ENCODE data around the gene CAMK1G.

The CAMK1G gene

GRCh38 chr1:209552406-209553264 lies 30.9 kb upstream of the CAMK1G start:
- DNase-seq (ENCODE audit: low read depth), result no peak
- no peak overlapping the region for H3K4me3 ChIP-seq (ENCODE audit: low read depth, low read length)

GRCh38 chr1:209554761-209555611 lies 28.5 kb upstream of the CAMK1G start:
- TF ChIP-seq CTCF (IDR thresholded peaks at IDR 0.05; ENCODE audit: control insufficient read depth, extremely low read depth, insufficient read depth), result no peak
- H3K4me3 ChIP-seq (ENCODE audit: low read depth, low read length), result no peak overlapping the region
- no peak for DNase-seq (ENCODE audit: low read depth)

More at GRCh38 chr1:209552406-209553264, 30.9 kb upstream of the CAMK1G start:
- no peak for TF ChIP-seq CTCF (IDR thresholded peaks at IDR 0.05; ENCODE audit: control insufficient read depth, extremely low read depth, insufficient read depth)

GRCh38 chr1:209556162-209556690 lies 27.3 kb upstream of the CAMK1G start:
- TF ChIP-seq CTCF (IDR thresholded peaks at IDR 0.05; ENCODE audit: control insufficient read depth, extremely low read depth, insufficient read depth), result no peak
- DNase-seq (ENCODE audit: low read depth), result no peak
- H3K4me3 ChIP-seq (ENCODE audit: low read depth, low read length), result no peak overlapping the region

- TF ChIP-seq CTCF (IDR thresholded peaks at IDR 0.05; ENCODE audit: control insufficient read depth, extremely low read depth, insufficient read depth), result no peak
- DNase-seq (ENCODE audit: low read depth), result no peak
- H3K4me3 ChIP-seq (ENCODE audit: low read depth, low read length), result no peak overlapping the region
Measured at GRCh38 chr1:209557221-209557620, 26.3 kb upstream of the CAMK1G start.

GRCh38 chr1:209560529-209560928 lies 23.0 kb upstream of the CAMK1G start:
- DNase-seq (ENCODE audit: low read depth), result no peak
- TF ChIP-seq CTCF (IDR thresholded peaks at IDR 0.05; ENCODE audit: control insufficient read depth, extremely low read depth, insufficient read depth), result no peak
- H3K4me3 ChIP-seq (ENCODE audit: low read depth, low read length), result no peak overlapping the region

GRCh38 chr1:209560952-209561351 lies 22.6 kb upstream of the CAMK1G start:
- TF ChIP-seq CTCF (IDR thresholded peaks at IDR 0.05; ENCODE audit: control insufficient read depth, extremely low read depth, insufficient read depth), result no peak
- no peak for DNase-seq (ENCODE audit: low read depth)
- H3K4me3 ChIP-seq (ENCODE audit: low read depth, low read length), result no peak overlapping the region
